Central memory CD8-positive, alpha-beta T cell (primary cell): ENCODE data around the gene ATP2C2.
"Not testable (repeated sequence)": the region's sequence is repeated elsewhere in the genome, so short reads cannot be mapped to it uniquely, and the experiment has no call there.

Experiments used
- ATAC-seq: fragments of 150-1000 bp; cut with Tn5 transposase; replicated peaks from 2 replicates; pipeline ENCODE4 v1.10.0; 2022; ENCODE audit warnings: mild to moderate bottlenecking, moderate FRiP score, moderate number of reproducible peaks; ENCODE audit not compliant: poor library complexity, severe bottlenecking; ENCODE audit errors: extremely low read depth
- DNase-seq, 2 donors: peaks; one replicate each; pipeline ENCODE4 v3.0.0; 2021; ENCODE audit warnings: low spot score in 2 of 2
- H3K27ac Mint-ChIP-seq: one replicate; pipeline ENCODE4 v1.8.0; 2022; ENCODE audit warnings: low read depth, mild to moderate bottlenecking, moderate library complexity, mixed read lengths
- H3K27me3 Mint-ChIP-seq: one replicate; pipeline ENCODE4 v1.8.0; 2022; ENCODE audit warnings: mixed read lengths
- H3K36me3 Mint-ChIP-seq: one replicate; pipeline ENCODE4 v1.8.0; 2022; ENCODE audit warnings: mild to moderate bottlenecking, moderate library complexity, mixed read lengths; ENCODE audit not compliant: insufficient read depth
- H3K4me1 Mint-ChIP-seq: one replicate; pipeline ENCODE4 v1.8.0; 2022; ENCODE audit warnings: mixed read lengths
- H3K4me3 Mint-ChIP-seq: one replicate; pipeline ENCODE4 v1.8.0; 2022; ENCODE audit warnings: mild to moderate bottlenecking, moderate library complexity, mixed read lengths
- H3K9me3 Mint-ChIP-seq: one replicate; pipeline ENCODE4 v1.8.0; 2022; ENCODE audit warnings: mixed read lengths

Gene ATP2C2

GRCh38 chr16:84397090-84397489, 28.8 kb downstream of the ATP2C2 start:
- H3K4me3 Mint-ChIP-seq = no peak overlapping the region
- H3K9me3 Mint-ChIP-seq = no peaks in the 10 kb centered on the region
- peaks cover 73% of the 10 kb centered on the region for H3K27me3 Mint-ChIP-seq
- H3K4me1 Mint-ChIP-seq = no peaks in the 10 kb centered on the region
- H3K36me3 Mint-ChIP-seq = no peaks in the 10 kb centered on the region
- no peak for DNase-seq
- H3K27ac Mint-ChIP-seq = no peak overlapping the region
- ATAC-seq = no peak

DNA sequence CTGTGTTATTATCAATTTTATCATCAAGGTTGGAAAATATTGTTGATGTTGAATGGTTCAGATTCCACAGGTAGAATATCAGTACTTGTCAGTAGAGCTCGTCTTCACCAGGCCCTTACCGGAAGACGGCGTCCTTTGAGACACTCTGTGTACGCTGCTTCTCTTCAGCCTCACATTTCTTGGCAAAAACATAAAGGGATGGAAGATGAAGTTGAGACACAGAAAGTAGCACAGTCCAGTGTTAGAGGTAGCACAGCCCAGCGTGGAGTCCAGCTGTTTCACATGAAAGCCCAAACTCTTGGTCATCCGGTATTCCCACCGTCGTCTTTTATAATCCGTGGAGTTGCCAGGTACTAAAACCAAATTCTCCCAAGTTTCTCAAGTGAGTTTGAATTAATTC, 30.4 kb downstream of the ATP2C2 start:
- no peak for DNase-seq
- peaks cover 72% of the 10 kb centered on the region for H3K27me3 Mint-ChIP-seq
- ATAC-seq = no peak
- no peaks in the 10 kb centered on the region for H3K4me1 Mint-ChIP-seq
- no peak overlapping the region for H3K27ac Mint-ChIP-seq
- H3K36me3 Mint-ChIP-seq = no peaks in the 10 kb centered on the region
- no peaks in the 10 kb centered on the region for H3K9me3 Mint-ChIP-seq
- no peak overlapping the region for H3K4me3 Mint-ChIP-seq

DNA sequence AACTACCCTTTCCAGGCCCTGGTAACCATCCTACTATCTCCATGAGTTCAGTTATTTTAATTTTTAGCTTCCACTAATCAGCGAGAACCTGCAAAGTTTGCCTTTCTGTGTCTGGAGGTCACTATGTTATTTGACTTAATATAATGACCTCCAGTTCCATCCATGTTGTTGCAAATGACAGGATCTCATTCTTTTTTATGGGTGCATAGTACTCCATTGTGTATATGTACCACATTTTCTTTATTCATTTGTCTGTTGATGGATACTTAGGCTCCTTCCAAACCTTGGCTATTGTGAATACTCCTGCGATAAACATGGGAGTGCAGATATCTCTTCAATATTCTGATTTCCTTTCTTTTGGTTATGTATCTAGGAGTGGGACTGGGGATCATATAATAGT, 31.6 kb downstream of the ATP2C2 start:
- peaks cover 71% of the 10 kb centered on the region for H3K27me3 Mint-ChIP-seq
- H3K4me1 Mint-ChIP-seq, ATAC-seq, DNase-seq, H3K9me3 Mint-ChIP-seq, H3K27ac Mint-ChIP-seq, H3K36me3 Mint-ChIP-seq, H3K4me3 Mint-ChIP-seq: not testable (repeated sequence)

GRCh38 chr16:84403435-84403834, 35.1 kb downstream of the ATP2C2 start:
- not testable (repeated sequence) for H3K4me3 Mint-ChIP-seq, H3K36me3 Mint-ChIP-seq, H3K4me1 Mint-ChIP-seq, DNase-seq, H3K9me3 Mint-ChIP-seq, H3K27ac Mint-ChIP-seq, ATAC-seq
- H3K27me3 Mint-ChIP-seq = peaks cover 80% of the 10 kb centered on the region

DNA sequence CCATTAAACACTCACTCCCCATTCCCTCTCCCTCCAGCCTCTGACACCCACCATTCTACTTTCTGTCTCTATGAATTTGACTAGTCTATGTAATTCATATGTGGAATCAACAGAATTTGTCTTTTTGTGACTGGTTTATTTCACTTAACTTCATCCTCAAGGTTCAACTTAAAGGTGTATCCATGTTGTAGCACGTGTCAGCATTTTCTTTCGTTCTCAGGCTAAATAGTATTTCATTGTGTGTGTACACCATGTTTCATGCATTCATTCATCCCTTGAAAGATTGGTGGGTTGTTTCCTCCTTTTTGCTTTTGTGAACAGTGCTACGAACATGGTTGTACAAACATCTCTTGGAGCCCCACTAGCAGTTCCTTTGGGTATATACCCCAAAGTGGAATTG, 36.0 kb downstream of the ATP2C2 start:
- H3K27ac Mint-ChIP-seq = no peak overlapping the region
- peaks cover 88% of the 10 kb centered on the region for H3K27me3 Mint-ChIP-seq
- ATAC-seq = no peak
- no peaks in the 10 kb centered on the region for H3K36me3 Mint-ChIP-seq
- DNase-seq = no peak
- H3K9me3 Mint-ChIP-seq = no peaks in the 10 kb centered on the region
- H3K4me1 Mint-ChIP-seq = no peaks in the 10 kb centered on the region
- no peak overlapping the region for H3K4me3 Mint-ChIP-seq

- peaks cover 88% of the 10 kb centered on the region for H3K27me3 Mint-ChIP-seq
These were observed 36.8 kb downstream of the ATP2C2 start for GRCh38 chr16:84404936-84405639.

DNA sequence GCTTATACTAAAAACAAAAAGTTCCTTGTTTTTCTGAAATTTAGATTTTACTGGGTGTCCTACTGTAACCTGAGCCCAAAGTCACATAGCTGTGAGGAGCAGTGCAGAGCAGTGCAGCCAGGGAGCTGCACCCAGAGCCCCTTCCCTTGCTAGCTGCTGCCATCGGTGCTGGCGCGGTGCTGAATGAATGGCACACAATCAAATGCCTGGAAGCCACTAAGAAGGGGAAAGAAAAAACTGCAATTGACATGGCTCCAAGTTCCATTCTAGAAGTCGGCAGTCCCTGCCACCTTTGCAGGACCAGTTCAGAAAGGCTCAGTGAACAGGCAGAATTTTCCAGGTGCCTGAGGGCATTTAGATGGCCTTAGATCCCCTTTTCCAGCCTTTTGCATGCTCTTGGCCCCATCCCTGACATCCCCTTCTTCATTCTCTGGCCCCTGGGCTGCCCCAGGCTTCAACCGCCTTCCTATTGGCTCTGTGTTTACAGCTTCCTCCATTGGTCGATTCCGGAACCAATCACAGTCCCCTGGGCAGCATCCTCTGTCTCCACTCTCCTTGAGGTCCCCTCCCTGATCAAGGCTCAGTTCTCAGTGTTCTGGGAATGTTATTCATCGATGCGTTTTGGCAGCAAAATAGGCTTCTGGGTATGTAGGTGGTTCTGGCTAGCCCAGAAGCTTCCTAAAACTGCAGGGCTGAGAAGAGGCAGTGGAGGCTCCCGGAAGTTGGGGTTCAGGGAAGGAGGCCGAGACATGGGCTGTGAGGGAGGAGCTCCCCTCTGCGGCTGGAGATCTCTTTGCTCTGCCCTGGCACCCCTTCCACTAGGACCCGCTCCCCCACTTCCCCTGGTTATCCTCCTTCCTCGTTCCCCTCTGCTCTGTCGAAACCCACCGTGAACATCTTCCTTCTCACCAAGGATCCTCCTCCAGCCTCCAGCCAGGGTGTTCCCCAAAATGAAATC, 37.9 kb downstream of the ATP2C2 start:
- no peak for DNase-seq
- no peaks in the 10 kb centered on the region for H3K9me3 Mint-ChIP-seq
- no peak overlapping the region for H3K27ac Mint-ChIP-seq
- H3K27me3 Mint-ChIP-seq = peaks cover 84% of the 10 kb centered on the region
- H3K4me1 Mint-ChIP-seq = no peaks in the 10 kb centered on the region
- no peak for ATAC-seq
- no peaks in the 10 kb centered on the region for H3K36me3 Mint-ChIP-seq
- H3K4me3 Mint-ChIP-seq = no peak overlapping the region

More at GRCh38 chr16:84404936-84405639, 36.8 kb downstream of the ATP2C2 start:
- DNase-seq (no peak), ATAC-seq (no peak)
- H3K4me3 Mint-ChIP-seq = no peak overlapping the region
- H3K36me3 Mint-ChIP-seq = no peaks in the 10 kb centered on the region
- no peak overlapping the region for H3K27ac Mint-ChIP-seq
- no peaks in the 10 kb centered on the region for H3K4me1 Mint-ChIP-seq
- no peaks in the 10 kb centered on the region for H3K9me3 Mint-ChIP-seq

DNA sequence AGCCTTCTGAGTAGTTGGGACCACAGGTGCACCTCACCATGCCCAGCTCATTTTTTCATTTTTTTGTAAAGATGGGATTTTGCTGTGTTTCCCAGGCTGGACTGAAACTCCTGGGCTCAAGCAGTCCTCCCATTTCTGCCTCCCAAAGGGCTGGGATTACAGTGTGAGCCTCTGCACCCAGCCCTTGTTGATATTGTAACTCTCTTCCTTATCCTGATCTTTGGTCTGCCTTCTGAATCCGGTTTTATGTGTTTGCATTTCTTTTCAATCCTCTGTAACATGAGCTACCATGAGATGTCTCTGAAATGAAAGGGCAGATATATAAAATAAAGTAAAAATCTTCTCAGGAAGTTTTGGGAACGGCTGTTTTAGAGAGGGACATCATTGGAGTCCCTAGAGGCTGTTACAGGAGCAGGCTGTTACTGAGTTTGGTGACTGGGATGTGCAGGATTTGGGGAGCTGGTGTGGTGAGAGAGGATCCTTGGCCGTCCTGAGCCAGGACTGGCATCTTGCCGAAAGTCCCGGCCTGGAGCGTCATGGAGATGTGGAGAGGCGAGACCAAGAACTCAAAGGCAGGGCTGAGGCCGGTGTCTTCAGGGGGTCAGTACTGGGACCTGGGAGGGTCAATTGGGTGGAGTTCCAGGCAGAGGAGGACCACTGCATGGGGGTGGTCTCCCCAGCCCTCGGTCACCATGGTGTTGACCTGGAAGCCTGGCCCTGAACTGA, 39.4 kb downstream of the ATP2C2 start:
- Mint-ChIP-seq H3K9me3 (no peaks in the 10 kb centered on the region), H3K27me3 (peaks cover 70% of the 10 kb centered on the region), H3K27ac (no peak overlapping the region)

DNA sequence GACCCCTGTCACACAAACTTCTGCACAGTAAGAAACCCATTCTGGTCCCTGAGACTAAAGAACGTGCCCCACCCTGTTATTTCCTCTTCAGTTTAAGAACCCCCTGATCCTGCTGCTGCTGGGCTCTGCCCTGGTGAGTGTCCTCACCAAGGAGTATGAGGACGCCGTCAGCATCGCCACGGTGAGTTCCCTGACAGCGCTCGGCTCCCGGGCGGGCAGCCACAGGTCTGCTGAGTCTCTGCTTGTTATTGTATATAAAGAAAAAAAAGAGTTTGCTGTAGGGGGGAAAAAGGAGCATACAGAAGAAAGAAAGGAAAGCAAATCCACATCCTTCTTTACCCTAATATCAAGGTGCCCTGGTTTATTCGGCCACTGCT, 40.0 kb downstream of the ATP2C2 start:
- H3K9me3 Mint-ChIP-seq = no peaks in the 10 kb centered on the region
- no peak overlapping the region for H3K4me3 Mint-ChIP-seq
- H3K27ac Mint-ChIP-seq = no peak overlapping the region
- H3K27me3 Mint-ChIP-seq = peaks cover 64% of the 10 kb centered on the region
- H3K36me3 Mint-ChIP-seq = peaks cover 2% of the 10 kb centered on the region
- DNase-seq (no peak), ATAC-seq (no peak)
- H3K4me1 Mint-ChIP-seq = no peaks in the 10 kb centered on the region

More for the DNA sequence above, 39.4 kb downstream of the ATP2C2 start:
- DNase-seq (no peak), ATAC-seq (no peak)
- Mint-ChIP-seq H3K4me3 (no peak overlapping the region), H3K4me1 (no peaks in the 10 kb centered on the region), H3K36me3 (peaks cover 2% of the 10 kb centered on the region)

DNA sequence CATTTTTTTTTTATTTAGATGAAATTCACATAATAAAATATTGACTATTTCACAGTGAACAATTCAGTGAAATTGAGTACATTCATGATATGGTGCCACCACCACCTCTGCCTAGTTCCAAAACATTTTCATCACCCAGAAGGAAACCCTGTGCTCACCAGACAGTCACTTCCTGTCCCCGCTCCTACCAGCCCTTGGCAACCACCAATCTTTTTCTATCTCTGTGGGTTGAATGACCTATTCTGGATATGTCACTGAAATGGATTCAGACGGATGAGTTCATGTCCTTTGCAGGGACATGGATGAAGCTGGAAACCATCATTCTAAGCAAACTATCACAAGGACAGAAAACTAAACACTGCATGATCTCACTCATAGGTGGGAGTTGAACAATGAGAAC, 40.5 kb downstream of the ATP2C2 start:
- ATAC-seq (no peak), DNase-seq (no peak)
- no peak overlapping the region for H3K4me3 Mint-ChIP-seq
- peaks cover 66% of the 10 kb centered on the region for H3K27me3 Mint-ChIP-seq
- H3K4me1 Mint-ChIP-seq = no peaks in the 10 kb centered on the region
- no peaks in the 10 kb centered on the region for H3K9me3 Mint-ChIP-seq
- peaks cover 2% of the 10 kb centered on the region for H3K36me3 Mint-ChIP-seq
- no peak overlapping the region for H3K27ac Mint-ChIP-seq

DNA sequence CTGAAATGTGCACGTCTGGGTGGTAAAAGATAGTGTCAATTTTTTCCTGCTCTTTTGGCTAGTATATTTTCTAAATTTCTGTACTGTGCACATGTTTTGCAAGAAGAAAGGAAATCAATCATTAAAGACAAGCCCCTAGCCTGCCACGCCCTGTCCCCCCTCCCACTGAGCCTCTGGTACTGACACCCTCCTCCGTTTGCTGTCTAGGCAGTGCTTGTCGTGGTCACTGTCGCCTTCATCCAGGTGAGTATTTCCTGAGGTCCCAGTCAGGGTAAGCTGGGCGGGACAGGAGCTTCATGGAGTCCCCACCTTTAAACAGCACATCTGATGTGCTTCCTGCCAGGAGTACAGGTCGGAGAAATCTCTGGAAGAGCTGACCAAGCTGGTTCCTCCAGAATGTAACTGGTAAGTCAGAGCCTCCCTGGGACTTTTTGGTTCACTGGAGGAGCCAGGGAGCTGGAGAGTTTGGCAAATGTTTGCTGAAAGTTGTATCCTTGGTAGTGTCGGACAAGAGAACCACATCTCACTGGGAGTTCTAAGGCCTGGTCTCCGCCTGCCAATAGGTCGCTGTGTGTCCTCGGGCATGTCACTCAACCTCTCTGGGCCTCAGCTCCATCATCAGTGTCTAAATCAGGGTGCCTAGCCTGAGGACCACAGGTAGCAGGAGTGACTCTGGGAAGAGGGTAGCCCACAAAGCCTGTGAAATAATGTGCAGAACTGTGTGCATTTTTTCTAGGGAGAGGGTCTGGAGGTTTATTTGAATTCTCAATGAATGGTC, 42.2 kb downstream of the ATP2C2 start:
- Mint-ChIP-seq H3K4me1 (no peaks in the 10 kb centered on the region), H3K27ac (no peak overlapping the region), H3K9me3 (no peaks in the 10 kb centered on the region), H3K36me3 (peaks cover 2% of the 10 kb centered on the region), H3K4me3 (no peak overlapping the region), H3K27me3 (peaks cover 61% of the 10 kb centered on the region)
- DNase-seq (no peak), ATAC-seq (no peak)

GRCh38 chr16:84411768-84412167, 43.4 kb downstream of the ATP2C2 start:
- Mint-ChIP-seq H3K9me3 (no peaks in the 10 kb centered on the region), H3K27ac (peak overlapping the region; percentile 4), H3K4me3 (no peak overlapping the region), H3K4me1 (no peaks in the 10 kb centered on the region), H3K27me3 (peaks cover 51% of the 10 kb centered on the region), H3K36me3 (peaks cover 2% of the 10 kb centered on the region)
- no peak for DNase-seq
- ATAC-seq = no peak
